HepG2 (cell line): ENCODE measurements around the gene EPB41L2. TPM values are rescaled to one million over a fixed set of nuclear protein-coding genes. Genes with fewer than 3 reads are reported as not detected.
A peak's percentile ranks its signal among the peaks of the same experiment; 100 is the strongest.

Experiments
- CEBPZ ChIP-seq: IDR thresholded peaks from 2 replicates; pipeline ENCODE4 v1.6.1; 2012; ENCODE audit warnings: low read length, improper control_type of control experiment
- DPF2 ChIP-seq: sonication (generic); formaldehyde crosslinking; IDR thresholded peaks from 2 replicates; pipeline ENCODE4 v1.4.0; 2020; ENCODE audit warnings: mild to moderate bottlenecking, low read depth, missing genetic modification reagents, borderline replicate concordance
- HMGXB4 ChIP-seq, 2 experiments: sonication (generic) in 1 of 2; formaldehyde crosslinking in 1 of 2; IDR thresholded peaks; 2 replicates each; pipeline versions ENCODE4 v1.4.0 to v1.6.1; 2018 to 2020; ENCODE audit warnings: missing genetic modification reagents in 2 of 2, borderline replicate concordance in 1 of 2, low read depth in 1 of 2, mild to moderate bottlenecking in 1 of 2, missing biosample characterization in 1 of 2
- JUNB ChIP-seq: sonication (generic); formaldehyde crosslinking; IDR thresholded peaks from 2 replicates; pipeline ENCODE4 v1.8.0; 2022; ENCODE audit warnings: missing genetic modification reagents, mild to moderate bottlenecking, borderline replicate concordance
- KDM4B ChIP-seq: sonication (generic); formaldehyde crosslinking; IDR thresholded peaks from 2 replicates; pipeline ENCODE4 v1.4.0; 2020; ENCODE audit warnings: missing genetic modification reagents
- NFE2 ChIP-seq: sonication (generic); formaldehyde crosslinking; IDR thresholded peaks from 2 replicates; pipeline ENCODE4 v1.4.0; 2020; ENCODE audit warnings: missing genetic modification reagents
- PPARG ChIP-seq: conservative IDR thresholded peaks from 2 replicates; pipeline ENCODE4 v1.6.1; 2016; ENCODE audit warnings: missing biosample characterization, missing genetic modification reagents
- TCF7 ChIP-seq: sonication (generic); IDR thresholded peaks from 2 replicates; pipeline ENCODE4 v1.6.1; 2016; ENCODE audit warnings: antibody characterized with exemption, low read depth
- ZBTB3 ChIP-seq: sonication (generic); formaldehyde crosslinking; IDR thresholded peaks from 2 replicates; pipeline ENCODE4 v1.4.0; 2020; ENCODE audit warnings: low read depth, mild to moderate bottlenecking, moderate library complexity, missing genetic modification reagents, borderline replicate concordance
- ZMYM2 ChIP-seq: sonication (generic); formaldehyde crosslinking; IDR thresholded peaks from 2 replicates; pipeline ENCODE4 v1.8.0; 2022; ENCODE audit warnings: mild to moderate bottlenecking, missing genetic modification reagents
- ZNF33A ChIP-seq: sonication (generic); formaldehyde crosslinking; IDR thresholded peaks from 2 replicates; pipeline ENCODE4 v1.5.1; 2020; ENCODE audit warnings: missing genetic modification reagents, mild to moderate bottlenecking, moderate library complexity, borderline replicate concordance
- ZNF33B ChIP-seq: sonication (generic); formaldehyde crosslinking; IDR thresholded peaks from 2 replicates; pipeline ENCODE4 v1.5.1; 2020; ENCODE audit warnings: mild to moderate bottlenecking, missing genetic modification reagents
- polyA plus RNA-seq, 8 experiments: library from polyadenylated mRNA; depleted of rRNA in 3 of 8; stranded (reverse) in 7 of 8; unstranded in 1 of 8; fragments of >200 nt; fragmentation: Illumina TruSeq in 4 of 8; extraction: Trizol in 4 of 8; gene quantifications; 2 replicates each; pipeline versions ENCODE4 v1.2.1 to v1.2.3, GENCODE V29; 2011 to 2016; ENCODE audit warnings: low read depth in 4 of 8, missing spikeins in 1 of 8, mixed read lengths in 1 of 8; ENCODE audit not compliant: insufficient read depth in 1 of 8
- total RNA-seq, 5 experiments: library from RNA; depleted of rRNA; stranded (reverse); fragments of >200 nt; fragmentation: Illumina TruSeq; extraction: Trizol; gene quantifications; 2 replicates each; pipeline ENCODE4 v1.2.3, GENCODE V29; 2016; ENCODE audit warnings: low read depth in 1 of 5
- TF ChIP-seq, protein P1 (sequence below): sonication (generic); formaldehyde crosslinking; IDR thresholded peaks from 2 replicates; pipeline ENCODE4 v1.5.1; 2020; ENCODE audit warnings: missing genetic modification reagents, mild to moderate bottlenecking, borderline replicate concordance
- TF ChIP-seq, protein P2 (sequence below): sonication (generic); formaldehyde crosslinking; IDR thresholded peaks from 2 replicates; pipeline ENCODE4 v1.8.1; 2022; ENCODE audit warnings: low read depth, mild to moderate bottlenecking, missing genetic modification reagents
- TF ChIP-seq, protein P3 (sequence below): sonication (generic); formaldehyde crosslinking; IDR thresholded peaks from 2 replicates; pipeline ENCODE4 v1.5.0; 2020; ENCODE audit warnings: missing genetic modification reagents, mild to moderate bottlenecking, borderline replicate concordance
- TF ChIP-seq, protein P4 (sequence below): sonication (generic); formaldehyde crosslinking; IDR thresholded peaks from 2 replicates; pipeline ENCODE4 v1.8.1; 2022; ENCODE audit warnings: mild to moderate bottlenecking, missing genetic modification reagents

EPB41L2 gene
- total and polyA plus RNA-seq, 2 of the 13 experiments (the other 11 are each of a cell fraction or from before 2014, with no cell fraction given), result 41.7 to 56.4 TPM

GRCh38 chr6:130858498-130859160, 204.4 kb downstream of the EPB41L2 start (continued):
- no peak for TF ChIP-seq NFE2 (CRISPR knock-in tag)
- no peak for TF ChIP-seq JUNB (CRISPR knock-in tag)
- TF ChIP-seq ZNF33B (CRISPR knock-in tag), result no peak
- TF ChIP-seq, protein P1, sequence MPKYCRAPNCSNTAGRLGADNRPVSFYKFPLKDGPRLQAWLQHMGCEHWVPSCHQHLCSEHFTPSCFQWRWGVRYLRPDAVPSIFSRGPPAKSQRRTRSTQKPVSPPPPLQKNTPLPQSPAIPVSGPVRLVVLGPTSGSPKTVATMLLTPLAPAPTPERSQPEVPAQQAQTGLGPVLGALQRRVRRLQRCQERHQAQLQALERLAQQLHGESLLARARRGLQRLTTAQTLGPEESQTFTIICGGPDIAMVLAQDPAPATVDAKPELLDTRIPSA (CRISPR knock-in tag), result no peak
- TF ChIP-seq HMGXB4 (CRISPR knock-in tag; IDR thresholded peaks at IDR 0.05; ENCODE audit: borderline replicate concordance in 1 of 2, low read depth in 1 of 2), result no peak
- TF ChIP-seq, protein P2, sequence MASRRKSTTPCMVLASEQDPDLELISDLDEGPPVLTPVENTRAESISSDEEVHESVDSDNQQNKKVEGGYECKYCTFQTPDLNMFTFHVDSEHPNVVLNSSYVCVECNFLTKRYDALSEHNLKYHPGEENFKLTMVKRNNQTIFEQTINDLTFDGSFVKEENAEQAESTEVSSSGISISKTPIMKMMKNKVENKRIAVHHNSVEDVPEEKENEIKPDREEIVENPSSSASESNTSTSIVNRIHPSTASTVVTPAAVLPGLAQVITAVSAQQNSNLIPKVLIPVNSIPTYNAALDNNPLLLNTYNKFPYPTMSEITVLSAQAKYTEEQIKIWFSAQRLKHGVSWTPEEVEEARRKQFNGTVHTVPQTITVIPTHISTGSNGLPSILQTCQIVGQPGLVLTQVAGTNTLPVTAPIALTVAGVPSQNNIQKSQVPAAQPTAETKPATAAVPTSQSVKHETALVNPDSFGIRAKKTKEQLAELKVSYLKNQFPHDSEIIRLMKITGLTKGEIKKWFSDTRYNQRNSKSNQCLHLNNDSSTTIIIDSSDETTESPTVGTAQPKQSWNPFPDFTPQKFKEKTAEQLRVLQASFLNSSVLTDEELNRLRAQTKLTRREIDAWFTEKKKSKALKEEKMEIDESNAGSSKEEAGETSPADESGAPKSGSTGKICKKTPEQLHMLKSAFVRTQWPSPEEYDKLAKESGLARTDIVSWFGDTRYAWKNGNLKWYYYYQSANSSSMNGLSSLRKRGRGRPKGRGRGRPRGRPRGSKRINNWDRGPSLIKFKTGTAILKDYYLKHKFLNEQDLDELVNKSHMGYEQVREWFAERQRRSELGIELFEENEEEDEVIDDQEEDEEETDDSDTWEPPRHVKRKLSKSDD, result no peak
- TF ChIP-seq, protein P3, sequence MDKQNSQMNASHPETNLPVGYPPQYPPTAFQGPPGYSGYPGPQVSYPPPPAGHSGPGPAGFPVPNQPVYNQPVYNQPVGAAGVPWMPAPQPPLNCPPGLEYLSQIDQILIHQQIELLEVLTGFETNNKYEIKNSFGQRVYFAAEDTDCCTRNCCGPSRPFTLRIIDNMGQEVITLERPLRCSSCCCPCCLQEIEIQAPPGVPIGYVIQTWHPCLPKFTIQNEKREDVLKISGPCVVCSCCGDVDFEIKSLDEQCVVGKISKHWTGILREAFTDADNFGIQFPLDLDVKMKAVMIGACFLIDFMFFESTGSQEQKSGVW (CRISPR knock-in tag), result no peak
- TF ChIP-seq CEBPZ, result no peak
- TF ChIP-seq ZNF33A (CRISPR knock-in tag), result no peak
- no peak for TF ChIP-seq KDM4B
- TF ChIP-seq DPF2 (CRISPR knock-in tag), result 0 out of 2 replicates have a peak, but pooled peaks have one; percentile 0
- no peak for TF ChIP-seq PPARG (CRISPR knock-in tag)
- no peak for TF ChIP-seq ZMYM2 (CRISPR knock-in tag)
- TF ChIP-seq ZBTB3 (CRISPR knock-in tag), result 0 out of 2 replicates have a peak, but pooled peaks have one; percentile 37
- no peak for TF ChIP-seq TCF7
- TF ChIP-seq, protein P4, sequence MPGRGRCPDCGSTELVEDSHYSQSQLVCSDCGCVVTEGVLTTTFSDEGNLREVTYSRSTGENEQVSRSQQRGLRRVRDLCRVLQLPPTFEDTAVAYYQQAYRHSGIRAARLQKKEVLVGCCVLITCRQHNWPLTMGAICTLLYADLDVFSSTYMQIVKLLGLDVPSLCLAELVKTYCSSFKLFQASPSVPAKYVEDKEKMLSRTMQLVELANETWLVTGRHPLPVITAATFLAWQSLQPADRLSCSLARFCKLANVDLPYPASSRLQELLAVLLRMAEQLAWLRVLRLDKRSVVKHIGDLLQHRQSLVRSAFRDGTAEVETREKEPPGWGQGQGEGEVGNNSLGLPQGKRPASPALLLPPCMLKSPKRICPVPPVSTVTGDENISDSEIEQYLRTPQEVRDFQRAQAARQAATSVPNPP (CRISPR knock-in tag), result no peak
